Neural cell (in vitro differentiated cells): ENCODE results near the gene TREML1.

Experiments used
- CTCF ChIP-seq: fragments of 450-650 bp; IDR thresholded peaks from 2 replicates; pipeline ENCODE4 v1.5.1; 2014; ENCODE audit warnings: antibody characterized with exemption, mild to moderate bottlenecking, moderate library complexity; ENCODE audit not compliant: poor library complexity, severe bottlenecking
- EP300 ChIP-seq: fragments of 450-650 bp; conservative IDR thresholded peaks from 2 replicates; pipeline ENCODE4 v1.6.1; 2014; ENCODE audit warnings: antibody characterized with exemption, mild to moderate bottlenecking, moderate library complexity; ENCODE audit not compliant: poor library complexity, severe bottlenecking
- RAD21 ChIP-seq: fragments of 450-650 bp; conservative IDR thresholded peaks from 2 replicates; pipeline ENCODE4 v1.6.1; 2014; ENCODE audit warnings: antibody characterized with exemption, mild to moderate bottlenecking, moderate library complexity
- REST ChIP-seq: IDR thresholded peaks from 2 replicates; pipeline ENCODE4 v1.6.1; 2012; ENCODE audit warnings: borderline replicate concordance
- TAF1 ChIP-seq: IDR thresholded peaks from 2 replicates; pipeline ENCODE4 v1.6.1; 2012; ENCODE audit warnings: low read depth

- no peak for TF ChIP-seq CTCF
- TF ChIP-seq EP300 = no peak
- TF ChIP-seq TAF1 = no peak
- TF ChIP-seq REST = no peak
- no peak for TF ChIP-seq RAD21
Observed at GRCh38 chr6:41111017-41111416, 43.1 kb downstream of the TREML1 start.
